Transverse colon (tissue), 4 donors: ENCODE results near the gene EFCAB5. TPM values are rescaled to one million over a fixed set of nuclear protein-coding genes. Genes with fewer than 3 reads are reported as not detected.
"Not testable (repeated sequence)": the region's sequence is repeated elsewhere in the genome, so short reads cannot be mapped to it uniquely, and the experiment has no call there.

ENCODE experiments used
- DNase-seq: peaks from one replicate; pipeline ENCODE4 v3.0.0-alpha.2; 2019
- H3K27ac ChIP-seq, 4 donors: fragments of 200-600 bp; sonication (generic); 2 replicates each; pipeline ENCODE4 v1.5.1; 2016 to 2018; ENCODE audit warnings: inconsistent platforms in 4 of 4
- H3K27me3 ChIP-seq: fragments of 200-600 bp; sonication (generic); 2 replicates; pipeline ENCODE4 v1.5.1; 2017; ENCODE audit warnings: inconsistent platforms
- H3K36me3 ChIP-seq, 4 donors: fragments of 200-600 bp; sonication (generic); 2 replicates each; pipeline ENCODE4 v1.5.1; 2017 to 2019; ENCODE audit warnings: inconsistent platforms in 4 of 4
- H3K4me1 ChIP-seq, 4 donors: fragments of 200-600 bp; sonication (generic); 2 replicates each; pipeline ENCODE4 v1.5.1; 2017 to 2020; ENCODE audit warnings: inconsistent platforms in 4 of 4
- H3K4me3 ChIP-seq, 4 donors: fragments of 200-600 bp; sonication (generic); 1 replicate in 1 of 4; 2 replicates in 3 of 4; pipeline versions ENCODE4 v1.5.1 to v1.6.1; 2017 to 2019; ENCODE audit warnings: inconsistent platforms in 4 of 4
- H3K9me3 ChIP-seq, 2 donors: fragments of 200-600 bp; sonication (generic); 2 replicates each; pipeline ENCODE4 v1.5.1; 2017 to 2019; ENCODE audit warnings: inconsistent platforms in 2 of 2
- CTCF ChIP-seq, 5 experiments: fragments of 200-600 bp in 3 of 5; fragments of 450-650 bp in 2 of 5; sonication (generic) in 3 of 5; IDR thresholded peaks; 1 replicate in 2 of 5; 2 replicates in 3 of 5; pipeline ENCODE4 v1.5.1; 2016 to 2017; ENCODE audit warnings: antibody characterized with exemption in 5 of 5, inconsistent platforms in 3 of 5, mild to moderate bottlenecking in 2 of 5, moderate library complexity in 1 of 5
- EP300 ChIP-seq: sonication (generic); formaldehyde crosslinking; IDR thresholded peaks from one replicate; pipeline ENCODE4 v1.6.1; 2017; ENCODE audit warnings: antibody characterized with exemption, low read depth
- POLR2A ChIP-seq: fragments of 450-650 bp; IDR thresholded peaks from one replicate; pipeline ENCODE4 v1.6.1; 2016; ENCODE audit warnings: antibody characterized with exemption, mild to moderate bottlenecking, moderate library complexity
- POLR2AphosphoS5 ChIP-seq, 3 donors: sonication (generic); formaldehyde crosslinking; IDR thresholded peaks; one replicate each; pipeline ENCODE4 v1.6.1; 2016; ENCODE audit warnings: antibody characterized with exemption in 3 of 3
- WGBS, 2 donors: methylation state at CpG; one replicate each; pipeline ENCODE4 v1.1.5; 2018; ENCODE audit warnings: low coverage in 1 of 2; 5-methylcytosine and 5-hydroxymethylcytosine counted together
- in situ Hi-C, 4 donors: fragments of 200-750 bp; cut with MboI; loops; one replicate each; pipeline versions ENCODE4 v1.15.0 to v1.15.1; 2017; ENCODE audit warnings: low sequenced_read_pairs in 3 of 4, low pct_ligation_motif_present in 1 of 4, low pct_unique_long_range_greater_than_20kb in 1 of 4
- intact Hi-C: fragments of 100-400 bp; cut with DNase I; formaldehyde crosslinking; loops from one replicate; pipeline ENCODE4 v1.15.1; 2023; ENCODE audit warnings: low total_unique reads
- total RNA-seq, 4 donors: library from RNA; depleted of rRNA; stranded (reverse); fragments of >200 nt; gene quantifications; one replicate each; pipeline ENCODE4 v1.1.0, GENCODE V29; 2016

The EFCAB5 gene
- total RNA-seq, 4 donors from 2014 or later: 1.00 to 3.7 (median 1.9) TPM

GRCh38 chr17:30000001-30000754, 58.7 kb downstream of the EFCAB5 start:
- H3K4me3 ChIP-seq: no peak overlapping the region
- no peaks in the 10 kb centered on the region for H3K9me3 ChIP-seq
- no peaks in the 10 kb centered on the region for H3K27me3 ChIP-seq
- TF ChIP-seq CTCF (IDR thresholded peaks at IDR 0.05): no peak
- no peak for TF ChIP-seq POLR2AphosphoS5 (IDR thresholded peaks at IDR 0.05)
- H3K4me1 ChIP-seq: no peaks in the 10 kb centered on the region
- H3K36me3 ChIP-seq: no peaks in the 10 kb centered on the region
- no peak overlapping the region for H3K27ac ChIP-seq
- 43 to 61% methylated on average over 3 of the region's 3 CpGs for WGBS, 2 donors
- intact Hi-C loops: no loop called here
- in situ Hi-C loops: no loop called here
- DNase-seq: no peak

GRCh38 chr17:30000755-30001257, 59.4 kb downstream of the EFCAB5 start:
- no peak for DNase-seq
- Histone ChIP-seq H3K27ac (no peak overlapping the region), H3K4me1 (no peaks in the 10 kb centered on the region), H3K36me3 (no peaks in the 10 kb centered on the region), H3K9me3 (no peaks in the 10 kb centered on the region), H3K27me3 (no peaks in the 10 kb centered on the region), H3K4me3 (no peak overlapping the region)
- intact Hi-C loops (no loop called here), in situ Hi-C loops (no loop called here)
- no peak for TF ChIP-seq EP300
- WGBS, 2 donors: 60 to 68% methylated on average over 1 to 2 of the region's 2 CpGs

- Histone ChIP-seq H3K4me1 (no peaks in the 10 kb centered on the region), H3K27me3 (no peaks in the 10 kb centered on the region), H3K9me3 (no peaks in the 10 kb centered on the region), H3K27ac (no peak overlapping the region), H3K4me3 (no peak overlapping the region), H3K36me3 (no peaks in the 10 kb centered on the region)
- TF ChIP-seq EP300 (no peak), POLR2AphosphoS5 (IDR thresholded peaks at IDR 0.05) (no peak), POLR2A (no peak), CTCF (IDR thresholded peaks at IDR 0.05) (no peak)
- no peak for DNase-seq
- intact Hi-C loops (no loop called here), in situ Hi-C loops (no loop called here)
Observed at GRCh38 chr17:30002088-30002487, 60.7 kb downstream of the EFCAB5 start.

- Histone ChIP-seq H3K9me3 (no peaks in the 10 kb centered on the region), H3K27ac (no peak overlapping the region), H3K36me3 (no peaks in the 10 kb centered on the region), H3K4me1 (no peaks in the 10 kb centered on the region), H3K4me3 (no peak overlapping the region), H3K27me3 (no peaks in the 10 kb centered on the region)
- no peak for TF ChIP-seq EP300
- no peak for TF ChIP-seq CTCF (IDR thresholded peaks at IDR 0.05)
- no peak for TF ChIP-seq POLR2AphosphoS5 (IDR thresholded peaks at IDR 0.05)
- TF ChIP-seq POLR2A: no peak
- intact Hi-C loops: no loop called here
- WGBS, 2 donors: 67 to 78% methylated on average over 8 of the region's 8 CpGs
- DNase-seq: no peak
- in situ Hi-C loops: no loop called here
Observed at GRCh38 chr17:30005709-30006320, 64.4 kb downstream of the EFCAB5 start.

GRCh38 chr17:30011934-30012333, 70.5 kb downstream of the EFCAB5 start:
- DNase-seq, H3K4me1 ChIP-seq, H3K36me3 ChIP-seq, H3K9me3 ChIP-seq, H3K27ac ChIP-seq, H3K27me3 ChIP-seq, H3K4me3 ChIP-seq, intact Hi-C loops: not testable (repeated sequence)
- in situ Hi-C loops: loop anchor here in 1 of 4 donors (10.0 kb wide), 1 partner anchor 207 kb away; no protein-coding TSS in a partner anchor
- 86 to 88% methylated on average over 2 to 10 of the region's 10 CpGs for WGBS, 2 donors
